Panc1 (cell line): ENCODE data around the gene STXBP5. TPM values are rescaled to one million over a fixed set of nuclear protein-coding genes. Genes with fewer than 3 reads are reported as not detected.

ENCODE experiments used
- ATAC-seq: fragments of 200-7000 bp; cut with Tn5 transposase; 2 replicates; pipeline ENCODE4 v1.9.1; 2020; ENCODE audit warnings: mild to moderate bottlenecking, moderate library complexity
- BruUV-seq: library from RNA; stranded (reverse); fragments of 400-500 nt; replicated peaks from 2 replicates; lab custom pipeline; 2021; lab: Mats Ljungman, UMichigan
- CTCF ChIA-PET: fragments of 300-600 bp; sonication (Branson Sonifier 250); formaldehyde crosslinking; loops from one replicate; lab custom pipeline; 2022; ENCODE audit warnings: antibody characterized with exemption; lab: Charles Lee
- POLR2A ChIA-PET: fragments of 300-600 bp; sonication (Branson Sonifier 250); formaldehyde crosslinking; loops from one replicate; lab custom pipeline; 2022; ENCODE audit warnings: antibody characterized with exemption; lab: Charles Lee
- DNase-seq: peaks from one replicate; pipeline ENCODE4 v3.0.0-alpha.2; 2010; ENCODE audit warnings: low read depth, low spot score
- H3K27ac ChIP-seq: 2 replicates; pipeline ENCODE4 v1.5.1; 2011; ENCODE audit warnings: mild to moderate bottlenecking, low read length, inconsistent platforms
- H3K27me3 ChIP-seq: fragments of 200-500 bp; sonication (Bioruptor generic); 2 replicates; pipeline ENCODE4 v1.6.0; 2014; ENCODE audit warnings: low read length, inconsistent platforms; ENCODE audit not compliant: control insufficient read depth, insufficient read depth
- H3K36me3 ChIP-seq: fragments of 200-500 bp; sonication (Bioruptor generic); 2 replicates; pipeline ENCODE4 v1.5.1; 2014; ENCODE audit warnings: inconsistent platforms, mild to moderate bottlenecking, low read length, moderate library complexity; ENCODE audit not compliant: control insufficient read depth, insufficient read depth
- H3K4me1 ChIP-seq: 2 replicates; pipeline ENCODE4 v1.5.1; 2011; ENCODE audit warnings: inconsistent platforms, mild to moderate bottlenecking, low read length, moderate library complexity; ENCODE audit not compliant: control insufficient read depth, insufficient read depth
- H3K4me3 ChIP-seq, 2 experiments: 2 replicates each; pipeline ENCODE4 v1.5.1; 2011 to 2012; ENCODE audit warnings: low read depth in 2 of 2, low read length in 2 of 2, mild to moderate bottlenecking in 2 of 2, inconsistent platforms in 1 of 2, moderate library complexity in 1 of 2
- H3K9me3 ChIP-seq: fragments of 200-500 bp; sonication (Bioruptor generic); 2 replicates; pipeline ENCODE4 v1.5.1; 2014; ENCODE audit warnings: low read depth, mild to moderate bottlenecking, inconsistent platforms, low read length, moderate library complexity; ENCODE audit not compliant: control insufficient read depth, insufficient read depth
- POLR2AphosphoS5 ChIP-seq: IDR thresholded peaks from 2 replicates; pipeline ENCODE4 v1.6.1; 2012; ENCODE audit warnings: mild to moderate bottlenecking, low read depth, low read length, moderate library complexity
- SIN3A ChIP-seq: IDR thresholded peaks from 2 replicates; pipeline ENCODE4 v1.6.1; 2012; ENCODE audit warnings: low read depth, mild to moderate bottlenecking, low read length, moderate library complexity, borderline replicate concordance; ENCODE audit not compliant: insufficient read depth
- TCF7L2 ChIP-seq: IDR thresholded peaks from 2 replicates; pipeline ENCODE4 v1.6.1; 2011; ENCODE audit warnings: mild to moderate bottlenecking, low read depth, low read length, inconsistent platforms
- in situ Hi-C: cut with HindIII; loops from 2 replicates; pipeline ENCODE4 v1.10.0; 2016; ENCODE audit warnings: low sequenced_read_pairs, low pct_unique_long_range_greater_than_20kb
- intact Hi-C: fragments of 100-400 bp; cut with micrococcal nuclease; formaldehyde crosslinking; loops from one replicate; pipeline ENCODE4 v1.10.0; 2022; ENCODE audit not compliant: unreplicated experiment
- total RNA-seq: library from RNA; stranded (reverse); gene quantifications from one replicate; pipeline ENCODE4 v1.2.1, GENCODE V29; 2021; ENCODE audit not compliant: unreplicated experiment
- TF ChIP-seq, protein P1 (sequence below): fragments of 450-650 bp; IDR thresholded peaks from 2 replicates; pipeline ENCODE4 v1.5.1; 2017; ENCODE audit warnings: mild to moderate bottlenecking
- TF ChIP-seq, protein P2 (sequence below), 2 experiments: IDR thresholded peaks; 2 replicates each; pipeline ENCODE4 v1.6.1; 2011 to 2012; ENCODE audit warnings: low read depth in 2 of 2, control low read depth in 1 of 2, low read length in 1 of 2, mild to moderate bottlenecking in 1 of 2, moderate library complexity in 1 of 2; ENCODE audit not compliant: insufficient read depth in 1 of 2

Gene STXBP5
- total RNA-seq, 1 experiment from 2014 or later, result 77.8 TPM

DNA sequence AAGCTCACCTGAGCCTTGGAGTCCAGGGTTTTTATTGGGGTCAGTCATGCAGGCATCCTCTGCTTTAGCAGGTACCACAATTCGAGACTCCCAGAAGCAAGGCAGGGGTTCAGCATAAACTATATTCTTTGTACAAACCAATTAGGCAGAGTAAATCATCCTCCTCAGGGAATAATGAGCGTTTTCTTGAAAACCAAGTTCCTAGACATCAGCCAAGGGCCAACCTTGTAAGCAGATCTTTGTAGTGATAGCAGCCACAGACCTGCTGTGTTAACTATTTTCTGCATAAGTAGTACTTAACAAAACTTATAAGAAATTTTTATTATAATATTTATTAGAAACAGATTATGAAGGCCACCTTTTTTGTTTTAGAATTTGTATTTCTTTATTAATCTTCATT, 74.7 kb downstream of the STXBP5 start:
- Histone ChIP-seq H3K9me3 (0 out of 2 replicates have a peak, but pooled peaks cover 2% of the 10 kb centered on the region), H3K4me1 (no peaks in the 10 kb centered on the region), H3K4me3 (no peak overlapping the region), H3K27me3 (no peaks in the 10 kb centered on the region), H3K27ac (no peak overlapping the region), H3K36me3 (peaks cover 48% of the 10 kb centered on the region)
- DNase-seq (no peak), ATAC-seq (no peak)
- no TSS peak for BruUV-seq
- in situ Hi-C loops, result no loop called here
- intact Hi-C loops, result no loop called here
- TF ChIP-seq SIN3A, result no peak
- no peak for TF ChIP-seq TCF7L2
- TF ChIP-seq, protein P1, sequence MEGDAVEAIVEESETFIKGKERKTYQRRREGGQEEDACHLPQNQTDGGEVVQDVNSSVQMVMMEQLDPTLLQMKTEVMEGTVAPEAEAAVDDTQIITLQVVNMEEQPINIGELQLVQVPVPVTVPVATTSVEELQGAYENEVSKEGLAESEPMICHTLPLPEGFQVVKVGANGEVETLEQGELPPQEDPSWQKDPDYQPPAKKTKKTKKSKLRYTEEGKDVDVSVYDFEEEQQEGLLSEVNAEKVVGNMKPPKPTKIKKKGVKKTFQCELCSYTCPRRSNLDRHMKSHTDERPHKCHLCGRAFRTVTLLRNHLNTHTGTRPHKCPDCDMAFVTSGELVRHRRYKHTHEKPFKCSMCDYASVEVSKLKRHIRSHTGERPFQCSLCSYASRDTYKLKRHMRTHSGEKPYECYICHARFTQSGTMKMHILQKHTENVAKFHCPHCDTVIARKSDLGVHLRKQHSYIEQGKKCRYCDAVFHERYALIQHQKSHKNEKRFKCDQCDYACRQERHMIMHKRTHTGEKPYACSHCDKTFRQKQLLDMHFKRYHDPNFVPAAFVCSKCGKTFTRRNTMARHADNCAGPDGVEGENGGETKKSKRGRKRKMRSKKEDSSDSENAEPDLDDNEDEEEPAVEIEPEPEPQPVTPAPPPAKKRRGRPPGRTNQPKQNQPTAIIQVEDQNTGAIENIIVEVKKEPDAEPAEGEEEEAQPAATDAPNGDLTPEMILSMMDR, result no peak
- TF ChIP-seq, protein P2, sequence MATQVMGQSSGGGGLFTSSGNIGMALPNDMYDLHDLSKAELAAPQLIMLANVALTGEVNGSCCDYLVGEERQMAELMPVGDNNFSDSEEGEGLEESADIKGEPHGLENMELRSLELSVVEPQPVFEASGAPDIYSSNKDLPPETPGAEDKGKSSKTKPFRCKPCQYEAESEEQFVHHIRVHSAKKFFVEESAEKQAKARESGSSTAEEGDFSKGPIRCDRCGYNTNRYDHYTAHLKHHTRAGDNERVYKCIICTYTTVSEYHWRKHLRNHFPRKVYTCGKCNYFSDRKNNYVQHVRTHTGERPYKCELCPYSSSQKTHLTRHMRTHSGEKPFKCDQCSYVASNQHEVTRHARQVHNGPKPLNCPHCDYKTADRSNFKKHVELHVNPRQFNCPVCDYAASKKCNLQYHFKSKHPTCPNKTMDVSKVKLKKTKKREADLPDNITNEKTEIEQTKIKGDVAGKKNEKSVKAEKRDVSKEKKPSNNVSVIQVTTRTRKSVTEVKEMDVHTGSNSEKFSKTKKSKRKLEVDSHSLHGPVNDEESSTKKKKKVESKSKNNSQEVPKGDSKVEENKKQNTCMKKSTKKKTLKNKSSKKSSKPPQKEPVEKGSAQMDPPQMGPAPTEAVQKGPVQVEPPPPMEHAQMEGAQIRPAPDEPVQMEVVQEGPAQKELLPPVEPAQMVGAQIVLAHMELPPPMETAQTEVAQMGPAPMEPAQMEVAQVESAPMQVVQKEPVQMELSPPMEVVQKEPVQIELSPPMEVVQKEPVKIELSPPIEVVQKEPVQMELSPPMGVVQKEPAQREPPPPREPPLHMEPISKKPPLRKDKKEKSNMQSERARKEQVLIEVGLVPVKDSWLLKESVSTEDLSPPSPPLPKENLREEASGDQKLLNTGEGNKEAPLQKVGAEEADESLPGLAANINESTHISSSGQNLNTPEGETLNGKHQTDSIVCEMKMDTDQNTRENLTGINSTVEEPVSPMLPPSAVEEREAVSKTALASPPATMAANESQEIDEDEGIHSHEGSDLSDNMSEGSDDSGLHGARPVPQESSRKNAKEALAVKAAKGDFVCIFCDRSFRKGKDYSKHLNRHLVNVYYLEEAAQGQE (IDR thresholded peaks at IDR 0.05; ENCODE audit: insufficient read depth in 1 of 2, low read depth in 2 of 2, low read length in 1 of 2), result no peak
- TF ChIP-seq POLR2AphosphoS5, result no peak
- POLR2A ChIA-PET, result no interaction called here
- CTCF ChIA-PET, result no interaction called here

GRCh38 chr6:147279427-147279826, 75.2 kb downstream of the STXBP5 start:
- CTCF ChIA-PET, result no interaction called here

More at GRCh38 chr6:147279427-147279826, 75.2 kb downstream of the STXBP5 start:
- Histone ChIP-seq H3K27ac (no peak overlapping the region), H3K4me1 (peaks cover 4% of the 10 kb centered on the region; the same call in 1 of the 2 replicates), H3K4me3 (no peak overlapping the region), H3K9me3 (0 out of 2 replicates have a peak, but pooled peaks cover 2% of the 10 kb centered on the region), H3K27me3 (no peaks in the 10 kb centered on the region), H3K36me3 (peaks cover 48% of the 10 kb centered on the region)
- in situ Hi-C loops, result no loop called here
- TF ChIP-seq SIN3A (no peak), TCF7L2 (no peak), POLR2AphosphoS5 (no peak)
- TF ChIP-seq, protein P2 (IDR thresholded peaks at IDR 0.05; ENCODE audit: insufficient read depth in 1 of 2, low read depth in 2 of 2, low read length in 1 of 2), result no peak
- TF ChIP-seq, protein P1, result no peak
- ATAC-seq (no peak), DNase-seq (no peak)
- no TSS peak for BruUV-seq
- POLR2A ChIA-PET, result no interaction called here
- intact Hi-C loops, result no loop called here
